NB4 (cell line): Measurements from ENCODE around the gene REPS1.

ENCODE experiments used
- DNase-seq: peaks from one replicate; pipeline ENCODE4 v3.0.0; 2010; ENCODE audit warnings: low read depth
- H3K4me3 ChIP-seq: one replicate; pipeline ENCODE4 v1.5.1; 2011; ENCODE audit warnings: mild to moderate bottlenecking, low read depth, low read length, moderate library complexity
- MYC ChIP-seq: IDR thresholded peaks from 2 replicates; pipeline ENCODE4 v1.6.1; 2011; ENCODE audit warnings: low read depth, low read length
- POLR2A ChIP-seq: IDR thresholded peaks from 2 replicates; pipeline ENCODE4 v1.6.1; 2011; ENCODE audit warnings: mild to moderate bottlenecking; ENCODE audit not compliant: insufficient read length; ENCODE audit errors: extremely low read depth
- TF ChIP-seq, protein P1 (sequence below): IDR thresholded peaks from one replicate; pipeline ENCODE4 v1.5.1; 2012; ENCODE audit warnings: low read depth, low read length
- TF ChIP-seq, protein P2 (sequence below): IDR thresholded peaks from 2 replicates; pipeline ENCODE4 v1.6.1; 2011; ENCODE audit warnings: low read depth, low read length

Gene REPS1

DNA sequence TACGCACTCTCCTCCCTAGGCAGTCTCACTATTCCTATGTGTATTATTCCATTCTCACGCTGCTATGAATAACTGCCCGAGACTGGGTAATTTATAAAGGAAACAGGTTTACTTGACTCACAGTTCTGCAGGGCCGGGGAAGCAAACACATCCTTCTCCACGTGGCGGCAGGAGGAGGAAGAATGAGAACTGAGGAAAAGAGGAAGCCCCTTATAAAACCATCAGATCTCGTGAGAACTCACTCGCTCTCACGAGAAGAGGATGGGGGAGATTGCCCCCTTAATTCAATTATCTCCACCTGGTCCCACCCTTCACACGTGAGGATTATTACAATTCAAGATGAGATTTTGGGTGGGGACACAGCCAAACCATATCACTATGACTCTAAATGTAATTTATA, 130.3 kb downstream of the REPS1 start:
- peak; percentile 14 for DNase-seq
- no peak overlapping the region for H3K4me3 ChIP-seq
- TF ChIP-seq, protein P1, sequence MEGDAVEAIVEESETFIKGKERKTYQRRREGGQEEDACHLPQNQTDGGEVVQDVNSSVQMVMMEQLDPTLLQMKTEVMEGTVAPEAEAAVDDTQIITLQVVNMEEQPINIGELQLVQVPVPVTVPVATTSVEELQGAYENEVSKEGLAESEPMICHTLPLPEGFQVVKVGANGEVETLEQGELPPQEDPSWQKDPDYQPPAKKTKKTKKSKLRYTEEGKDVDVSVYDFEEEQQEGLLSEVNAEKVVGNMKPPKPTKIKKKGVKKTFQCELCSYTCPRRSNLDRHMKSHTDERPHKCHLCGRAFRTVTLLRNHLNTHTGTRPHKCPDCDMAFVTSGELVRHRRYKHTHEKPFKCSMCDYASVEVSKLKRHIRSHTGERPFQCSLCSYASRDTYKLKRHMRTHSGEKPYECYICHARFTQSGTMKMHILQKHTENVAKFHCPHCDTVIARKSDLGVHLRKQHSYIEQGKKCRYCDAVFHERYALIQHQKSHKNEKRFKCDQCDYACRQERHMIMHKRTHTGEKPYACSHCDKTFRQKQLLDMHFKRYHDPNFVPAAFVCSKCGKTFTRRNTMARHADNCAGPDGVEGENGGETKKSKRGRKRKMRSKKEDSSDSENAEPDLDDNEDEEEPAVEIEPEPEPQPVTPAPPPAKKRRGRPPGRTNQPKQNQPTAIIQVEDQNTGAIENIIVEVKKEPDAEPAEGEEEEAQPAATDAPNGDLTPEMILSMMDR = no peak
- TF ChIP-seq, protein P2, sequence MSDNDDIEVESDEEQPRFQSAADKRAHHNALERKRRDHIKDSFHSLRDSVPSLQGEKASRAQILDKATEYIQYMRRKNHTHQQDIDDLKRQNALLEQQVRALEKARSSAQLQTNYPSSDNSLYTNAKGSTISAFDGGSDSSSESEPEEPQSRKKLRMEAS = no peak
- no peak for TF ChIP-seq POLR2A
- no peak for TF ChIP-seq MYC

DNA sequence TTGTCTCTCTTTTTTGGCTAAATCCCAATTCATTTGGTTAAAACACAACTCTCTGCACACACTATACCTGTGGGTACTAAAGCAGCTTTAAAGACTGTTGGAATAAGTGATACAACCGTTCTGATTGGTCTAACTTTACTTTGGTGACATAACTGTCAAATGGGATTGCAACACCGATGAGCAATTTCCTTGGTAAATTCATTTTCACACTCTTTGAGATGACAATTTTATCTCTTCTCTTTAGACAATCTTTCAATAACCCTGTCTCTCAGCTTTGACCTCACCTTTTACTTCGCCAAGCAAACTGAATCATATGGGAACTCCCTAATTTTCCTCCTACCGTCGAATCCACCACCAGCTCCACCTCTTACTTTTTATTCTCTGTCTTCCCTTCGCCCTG, 131.4 kb downstream of the REPS1 start:
- H3K4me3 ChIP-seq = no peak overlapping the region
- peak; percentile 56 for DNase-seq
- TF ChIP-seq MYC (no peak), POLR2A (no peak)
- TF ChIP-seq, protein P1 = no peak
- TF ChIP-seq, protein P2 = no peak
